Colonic mucosa (tissue), 4 donors: ENCODE data around the gene OPHN1. TPM values are rescaled to one million over a fixed set of nuclear protein-coding genes. Genes with fewer than 3 reads are reported as not detected.

Source experiments
- DNase-seq: peaks from one replicate; pipeline ENCODE4 v3.0.0-alpha.2; 2020
- H3K27ac ChIP-seq: fragments of 200-600 bp; one replicate; pipeline ENCODE4 v1.8.0; 2021
- H3K27me3 ChIP-seq: fragments of 200-600 bp; one replicate; pipeline ENCODE4 v1.8.0; 2021
- H3K36me3 ChIP-seq: fragments of 200-600 bp; one replicate; pipeline ENCODE4 v1.8.0; 2021
- H3K4me1 ChIP-seq: fragments of 200-600 bp; one replicate; pipeline ENCODE4 v1.8.0; 2021; ENCODE audit warnings: mild to moderate bottlenecking
- H3K4me3 ChIP-seq: fragments of 200-600 bp; one replicate; pipeline ENCODE4 v1.8.0; 2021
- H3K9ac ChIP-seq, 2 donors: one replicate each; pipeline ENCODE4 v1.7.0; 2013; ENCODE audit warnings: control low read depth in 2 of 2, low read depth in 2 of 2, low read length in 2 of 2
- H3K9me3 ChIP-seq: fragments of 200-600 bp; one replicate; pipeline ENCODE4 v1.8.0; 2021
- CTCF ChIP-seq: fragments of 200-600 bp; IDR thresholded peaks from one replicate; pipeline ENCODE4 v1.8.0; 2022; ENCODE audit warnings: antibody characterized with exemption, mild to moderate bottlenecking
- intact Hi-C: fragments of 100-400 bp; cut with DNase I; formaldehyde crosslinking; loops from one replicate; pipeline ENCODE4 v1.14.1; 2022
- total RNA-seq, 2 donors: library from RNA; stranded (reverse); fragmentation: NEBNext Ultra II Directional in 1 of 2; extraction: Animal tissue kit (Norgen Biotek cat#: 25700) in 1 of 2; gene quantifications; one replicate each; pipeline ENCODE4 v1.2.1, GENCODE V29; 2021
- donor health status: healthy.
- donor health status: DM: no; HTN: no; CAD: no.
- donor health status: DM: no; HTN: no; CAD: no.

Gene OPHN1
- total RNA-seq, 2 donors from 2014 or later, result 4.8 to 6.8 TPM

GRCh38 chrX:68234171-68234910 is 199.0 kb downstream of the OPHN1 start:
- Histone ChIP-seq H3K36me3 (no peaks in the 10 kb centered on the region), H3K27me3 (no peaks in the 10 kb centered on the region), H3K9me3 (no peaks in the 10 kb centered on the region), H3K27ac (no peak overlapping the region), H3K9ac (no peak overlapping the region), H3K4me3 (no peak overlapping the region), H3K4me1 (no peaks in the 10 kb centered on the region)
- intact Hi-C loops, result no loop called here
- no peak for DNase-seq
- TF ChIP-seq CTCF, result no peak

GRCh38 chrX:68232206-68232605 is 201.1 kb downstream of the OPHN1 start:
- DNase-seq, result no peak
- no peak overlapping the region for H3K9ac ChIP-seq
- H3K27me3 ChIP-seq, result no peaks in the 10 kb centered on the region
- H3K4me3 ChIP-seq, result no peak overlapping the region
- intact Hi-C loops, result no loop called here
- no peak for TF ChIP-seq CTCF
- H3K4me1 ChIP-seq, result no peaks in the 10 kb centered on the region
- H3K9me3 ChIP-seq, result no peaks in the 10 kb centered on the region
- H3K27ac ChIP-seq, result no peak overlapping the region
- no peaks in the 10 kb centered on the region for H3K36me3 ChIP-seq

GRCh38 chrX:68209008-68209407 is 224.3 kb downstream of the OPHN1 start:
- no peaks in the 10 kb centered on the region for H3K9me3 ChIP-seq
- DNase-seq, result no peak
- no peak for TF ChIP-seq CTCF

GRCh38 chrX:68204521-68205038 is 228.7 kb downstream of the OPHN1 start:
- TF ChIP-seq CTCF, result no peak
- no peak for DNase-seq
- intact Hi-C loops, result no loop called here

More at GRCh38 chrX:68209008-68209407, 224.3 kb downstream of the OPHN1 start:
- Histone ChIP-seq H3K27me3 (no peaks in the 10 kb centered on the region), H3K4me1 (no peaks in the 10 kb centered on the region), H3K9ac (no peak overlapping the region), H3K27ac (no peak overlapping the region), H3K4me3 (no peak overlapping the region), H3K36me3 (no peaks in the 10 kb centered on the region)
- intact Hi-C loops, result no loop called here

GRCh38 chrX:68203646-68204045 is 229.6 kb downstream of the OPHN1 start:
- DNase-seq, result no peak
- no peaks in the 10 kb centered on the region for H3K9me3 ChIP-seq
- H3K27me3 ChIP-seq, result no peaks in the 10 kb centered on the region
- no peak overlapping the region for H3K9ac ChIP-seq
- TF ChIP-seq CTCF, result no peak
- H3K4me1 ChIP-seq, result no peaks in the 10 kb centered on the region
- no peaks in the 10 kb centered on the region for H3K36me3 ChIP-seq
- H3K4me3 ChIP-seq, result no peak overlapping the region
- intact Hi-C loops, result no loop called here
- H3K27ac ChIP-seq, result no peak overlapping the region

More at GRCh38 chrX:68204521-68205038, 228.7 kb downstream of the OPHN1 start:
- Histone ChIP-seq H3K9me3 (no peaks in the 10 kb centered on the region), H3K27me3 (no peaks in the 10 kb centered on the region), H3K4me3 (no peak overlapping the region), H3K36me3 (no peaks in the 10 kb centered on the region), H3K9ac (no peak overlapping the region), H3K27ac (no peak overlapping the region), H3K4me1 (no peaks in the 10 kb centered on the region)
